ENCODE data around the gene OR2T34. TPM values are rescaled to one million over a fixed set of nuclear protein-coding genes. Genes with fewer than 3 reads are reported as not detected.
"Not testable (repeated sequence)": the region's sequence is repeated elsewhere in the genome, so short reads cannot be mapped to it uniquely, and the experiment has no call there.

The OR2T34 gene
- total RNA-seq, 2 experiments from 2014 or later: not detected

GRCh38 chr1:248551027-248551426 is 23.5 kb downstream of the OR2T34 start:
- CTCF ChIA-PET; POLR2A ChIA-PET; H3K4me3 Mint-ChIP-seq; H3K27me3 Mint-ChIP-seq; ATAC-seq; H3K27ac Mint-ChIP-seq; H3K9me3 Mint-ChIP-seq (ENCODE audit: low read depth); intact Hi-C loops (cut with DNase I, micrococcal nuclease); H3K36me3 Mint-ChIP-seq (ENCODE audit: low read depth); DNase-seq; H3K4me1 Mint-ChIP-seq: not testable (repeated sequence)

GRCh38 chr1:248547383-248547782 is 27.2 kb downstream of the OR2T34 start:
- H3K27ac Mint-ChIP-seq; H3K4me1 Mint-ChIP-seq; H3K27me3 Mint-ChIP-seq; CTCF ChIA-PET; H3K4me3 Mint-ChIP-seq; intact Hi-C loops (cut with DNase I, micrococcal nuclease); POLR2A ChIA-PET; ATAC-seq; H3K9me3 Mint-ChIP-seq (ENCODE audit: low read depth); H3K36me3 Mint-ChIP-seq (ENCODE audit: low read depth); DNase-seq: not testable (repeated sequence)

- H3K27ac Mint-ChIP-seq; H3K9me3 Mint-ChIP-seq (ENCODE audit: low read depth); H3K4me3 Mint-ChIP-seq; ATAC-seq; H3K27me3 Mint-ChIP-seq; intact Hi-C loops (cut with DNase I, micrococcal nuclease); CTCF ChIA-PET; H3K36me3 Mint-ChIP-seq (ENCODE audit: low read depth); DNase-seq; H3K4me1 Mint-ChIP-seq; POLR2A ChIA-PET: not testable (repeated sequence)
These were observed 37.1 kb downstream of the OR2T34 start for GRCh38 chr1:248537449-248537848.

Other genes starting within 250 kb of the OR2T34 start
- gene OR14C36, start 226.0 kb downstream of the OR2T34 start, total RNA-seq: not detected
- not detected for gene OR2T4, start 213.1 kb downstream of the OR2T34 start, total RNA-seq
- gene OR2T6, start 199.0 kb downstream of the OR2T34 start, total RNA-seq: not detected
- not detected for gene OR2T1, start 171.7 kb downstream of the OR2T34 start, total RNA-seq
- gene OR2T2, start 129.1 kb downstream of the OR2T34 start, total RNA-seq: not detected
- not detected for gene OR2T3, start 101.4 kb downstream of the OR2T34 start, total RNA-seq
- not detected for gene OR2T5, start 86.2 kb downstream of the OR2T34 start, total RNA-seq
- not detected for gene OR2G6, start 66.7 kb downstream of the OR2T34 start, total RNA-seq
- not detected for gene OR2T29, start 12.0 kb downstream of the OR2T34 start, total RNA-seq
- gene OR2T10, start 22.9 kb upstream of the OR2T34 start, total RNA-seq: not detected
- not detected for gene OR2T11, start 60.3 kb upstream of the OR2T34 start, total RNA-seq
- not detected for gene OR2T35, start 70.5 kb upstream of the OR2T34 start, total RNA-seq
- not detected for gene OR2T27, start 80.8 kb upstream of the OR2T34 start, total RNA-seq
- gene OR14I1, start 128.0 kb upstream of the OR2T34 start, total RNA-seq: not detected
- not detected for gene LYPD8, start 181.0 kb upstream of the OR2T34 start, total RNA-seq